ENCODE results near the gene RSF1. TPM values are rescaled to one million over a fixed set of nuclear protein-coding genes. Genes with fewer than 3 reads are reported as not detected.

The RSF1 gene
- total and polyA plus RNA-seq, 11 donors: 11.2 to 49.2 (median 42.8) TPM

DNA sequence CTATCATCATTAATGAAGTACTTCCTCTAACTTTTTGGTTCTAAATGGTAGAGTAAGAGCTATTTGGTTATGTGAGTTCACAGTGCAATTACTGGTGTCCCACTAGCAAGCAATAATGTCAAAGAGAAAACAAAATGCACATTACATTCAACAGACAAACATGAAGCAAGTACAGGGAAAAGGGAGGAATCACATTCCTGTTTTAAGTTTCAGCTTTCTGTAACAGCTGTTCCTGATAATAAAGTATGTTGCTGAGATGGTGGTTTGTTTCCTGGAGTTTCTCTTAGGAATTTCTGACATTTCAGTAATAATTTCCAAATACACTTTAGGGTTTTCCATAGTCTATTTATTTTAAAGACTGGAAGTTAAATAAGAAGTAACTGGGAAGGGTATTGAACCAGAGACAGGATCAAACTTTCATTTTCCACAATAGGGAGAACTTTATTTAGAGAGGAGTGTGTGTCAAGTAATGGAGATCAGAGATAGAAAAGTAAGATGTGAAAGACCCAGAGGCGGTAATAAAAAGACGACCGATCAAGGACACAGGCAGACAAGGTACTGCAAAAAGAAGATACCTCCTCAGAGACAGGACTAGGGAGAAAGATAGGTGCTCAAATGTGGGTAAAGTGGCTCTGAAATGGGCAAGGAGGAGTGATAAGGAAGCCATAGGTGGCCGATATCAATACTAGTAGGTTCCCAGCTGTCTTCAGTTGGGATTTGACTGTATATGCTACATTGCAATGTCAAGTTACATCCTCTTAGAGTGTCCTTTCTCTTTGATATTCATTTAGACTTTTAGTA is 162.1 kb downstream of the RSF1 start:
- Histone ChIP-seq H3K27ac (no peak overlapping the region), H3K9me3 (no peaks in the 10 kb centered on the region), H3K27me3 (no peaks in the 10 kb centered on the region), H3K4me3 (no peak overlapping the region), H3K4me1 (no peaks in the 10 kb centered on the region), H3K36me3 (peaks cover 0 to 4% (median 0%) of the 10 kb centered on the region in 9 donors)
- no peak for ATAC-seq
- TF ChIP-seq, protein P1, sequence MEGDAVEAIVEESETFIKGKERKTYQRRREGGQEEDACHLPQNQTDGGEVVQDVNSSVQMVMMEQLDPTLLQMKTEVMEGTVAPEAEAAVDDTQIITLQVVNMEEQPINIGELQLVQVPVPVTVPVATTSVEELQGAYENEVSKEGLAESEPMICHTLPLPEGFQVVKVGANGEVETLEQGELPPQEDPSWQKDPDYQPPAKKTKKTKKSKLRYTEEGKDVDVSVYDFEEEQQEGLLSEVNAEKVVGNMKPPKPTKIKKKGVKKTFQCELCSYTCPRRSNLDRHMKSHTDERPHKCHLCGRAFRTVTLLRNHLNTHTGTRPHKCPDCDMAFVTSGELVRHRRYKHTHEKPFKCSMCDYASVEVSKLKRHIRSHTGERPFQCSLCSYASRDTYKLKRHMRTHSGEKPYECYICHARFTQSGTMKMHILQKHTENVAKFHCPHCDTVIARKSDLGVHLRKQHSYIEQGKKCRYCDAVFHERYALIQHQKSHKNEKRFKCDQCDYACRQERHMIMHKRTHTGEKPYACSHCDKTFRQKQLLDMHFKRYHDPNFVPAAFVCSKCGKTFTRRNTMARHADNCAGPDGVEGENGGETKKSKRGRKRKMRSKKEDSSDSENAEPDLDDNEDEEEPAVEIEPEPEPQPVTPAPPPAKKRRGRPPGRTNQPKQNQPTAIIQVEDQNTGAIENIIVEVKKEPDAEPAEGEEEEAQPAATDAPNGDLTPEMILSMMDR (IDR thresholded peaks at IDR 0.05): no peak
- no peak for TF ChIP-seq POLR2A (IDR thresholded peaks at IDR 0.05)
- no peak for DNase-seq
- intact Hi-C loops (cut with DNase I): no loop called here
- WGBS, 4 donors: 76 to 81% (median 79%) methylated on average over 4 of the region's 4 CpGs

DNA sequence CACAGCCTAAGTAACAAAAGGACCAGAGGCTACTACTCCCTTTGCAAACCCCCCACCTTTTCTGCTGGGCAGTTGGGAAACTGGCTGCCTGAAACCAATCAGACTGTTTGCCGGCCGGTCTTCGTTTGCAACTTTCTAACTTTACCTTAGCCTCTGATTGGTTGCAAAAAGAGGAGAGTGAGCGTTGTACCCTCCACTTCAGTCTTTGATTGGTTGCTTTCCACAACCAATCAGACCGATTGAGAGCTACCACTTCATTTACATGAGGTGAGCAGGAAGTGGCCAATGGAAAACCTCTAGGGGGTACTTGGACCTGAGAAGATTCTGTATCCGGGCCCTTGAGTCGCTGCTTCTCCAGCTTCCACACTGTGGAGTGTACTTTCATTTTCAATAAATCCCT is 164.2 kb downstream of the RSF1 start:
- Histone ChIP-seq H3K36me3 (no peaks in the 10 kb centered on the region), H3K4me1 (no peaks in the 10 kb centered on the region), H3K4me3 (no peak overlapping the region), H3K27me3 (no peaks in the 10 kb centered on the region), H3K27ac (no peak overlapping the region), H3K9me3 (no peaks in the 10 kb centered on the region)
- WGBS, 4 donors: 77 to 88% (median 86%) methylated on average over 7 of the region's 7 CpGs
- intact Hi-C loops (cut with DNase I): no loop called here
- DNase-seq (no peak), ATAC-seq (no peak)
- no peak for TF ChIP-seq POLR2A (IDR thresholded peaks at IDR 0.05)
- TF ChIP-seq, protein P1 (IDR thresholded peaks at IDR 0.05): no peak

DNA sequence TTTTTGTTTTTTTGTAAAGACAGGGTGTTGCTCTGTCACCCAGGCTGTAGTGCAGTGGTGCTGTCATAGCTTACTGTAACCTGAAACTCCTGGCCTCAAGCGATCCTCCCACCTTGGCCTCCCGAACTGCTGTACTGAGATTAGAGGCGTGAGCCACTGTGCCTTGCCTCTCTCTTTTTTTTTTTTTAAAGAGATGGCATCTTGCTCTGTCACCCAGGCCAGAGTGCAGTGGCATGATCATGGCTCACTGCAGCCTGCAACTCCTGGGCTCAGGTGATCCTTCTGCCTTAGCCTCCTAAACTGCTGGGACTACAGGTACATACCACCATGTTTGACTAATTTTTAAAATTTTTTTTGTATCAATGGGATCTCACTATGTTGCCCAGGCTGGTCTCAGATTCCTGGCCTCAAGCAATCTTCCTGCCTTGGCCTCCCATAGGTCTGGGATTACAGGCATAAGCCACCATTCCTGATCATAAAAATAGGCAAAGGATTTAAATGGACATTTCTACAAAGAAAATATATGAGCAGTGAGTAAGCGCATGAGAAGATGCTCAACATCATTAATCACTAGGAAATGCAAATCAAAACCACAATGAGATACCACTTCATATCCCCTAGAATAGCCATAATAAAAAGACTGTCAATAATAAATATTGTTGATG is 165.6 kb downstream of the RSF1 start:
- ATAC-seq (no peak), DNase-seq (no peak)
- WGBS, 4 donors: 84 to 88% (median 87%) methylated on average over 4 of the region's 4 CpGs
- no peaks in the 10 kb centered on the region for H3K36me3 ChIP-seq
- TF ChIP-seq POLR2A (IDR thresholded peaks at IDR 0.05): no peak
- TF ChIP-seq, protein P1 (IDR thresholded peaks at IDR 0.05): no peak
- H3K9me3 ChIP-seq: no peaks in the 10 kb centered on the region
- no peak overlapping the region for H3K4me3 ChIP-seq
- intact Hi-C loops (cut with DNase I): no loop called here
- H3K27ac ChIP-seq: no peak overlapping the region
- no peaks in the 10 kb centered on the region for H3K4me1 ChIP-seq
- no peaks in the 10 kb centered on the region for H3K27me3 ChIP-seq

DNA sequence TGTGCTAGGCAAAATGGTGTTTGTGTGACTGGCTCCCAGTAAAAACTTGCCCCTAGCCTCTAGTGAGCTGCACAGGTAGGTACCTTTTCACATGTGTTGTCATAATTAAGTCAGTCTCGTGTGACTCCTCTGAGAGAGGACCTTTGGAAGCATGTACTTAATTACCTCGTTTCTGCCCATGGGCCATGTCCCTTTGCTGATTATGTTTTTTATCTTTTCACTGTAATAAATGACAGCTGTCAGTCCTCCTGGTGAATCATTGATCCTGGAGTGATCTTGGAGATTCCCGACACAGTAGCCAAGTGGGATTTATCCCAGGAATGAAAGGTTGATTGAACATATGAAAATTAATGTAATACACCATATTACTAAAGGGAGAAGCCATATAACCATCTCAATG is 170.4 kb downstream of the RSF1 start:
- H3K36me3 ChIP-seq: no peaks in the 10 kb centered on the region
- H3K27me3 ChIP-seq: no peaks in the 10 kb centered on the region
- DNase-seq: no peak
- ATAC-seq: no peak
- no peak overlapping the region for H3K4me3 ChIP-seq
- 71 to 75% (median 71%) methylated on average over 3 of the region's 3 CpGs for WGBS, 4 donors
- no peaks in the 10 kb centered on the region for H3K9me3 ChIP-seq
- TF ChIP-seq, protein P1 (IDR thresholded peaks at IDR 0.05): no peak
- TF ChIP-seq POLR2A (IDR thresholded peaks at IDR 0.05): no peak
- no peaks in the 10 kb centered on the region for H3K4me1 ChIP-seq
- intact Hi-C loops (cut with DNase I): no loop called here
- no peak overlapping the region for H3K27ac ChIP-seq
